ENCODE data around the gene COLEC11.

- TF ChIP-seq CTCF (IDR thresholded peaks at IDR 0.05) (no peak), POLR2A (IDR thresholded peaks at IDR 0.05) (no peak)
Observed at GRCh38 chr2:3589086-3589485, 5.8 kb upstream of the COLEC11 start.

All from adrenal gland (tissue), 5 donors.